DMS 273 treated with DMSO at 0.1 percent for 48 hours (cell line): ENCODE data around the gene CPNE7.
"Not testable (repeated sequence)": the region's sequence is repeated elsewhere in the genome, so short reads cannot be mapped to it uniquely, and the experiment has no call there.

Experiments used
- DNase-seq: peaks from one replicate; lab custom pipeline; 2025; lab: John Stamatoyannopoulos, UW

The CPNE7 gene

GRCh38 chr16:89624777-89625761 lies 49.5 kb downstream of the CPNE7 start:
- DNase-seq, result no peak

GRCh38 chr16:89629827-89630610 lies 54.5 kb downstream of the CPNE7 start:
- DNase-seq, result no peak

- no peak for DNase-seq
These were observed 57.6 kb downstream of the CPNE7 start for GRCh38 chr16:89633064-89633631.

- not testable (repeated sequence) for DNase-seq
These were observed 59.2 kb downstream of the CPNE7 start for GRCh38 chr16:89634463-89635385.

GRCh38 chr16:89636663-89637062 lies 61.1 kb downstream of the CPNE7 start:
- no peak for DNase-seq

GRCh38 chr16:89637379-89637778 lies 61.8 kb downstream of the CPNE7 start:
- no peak for DNase-seq

- DNase-seq, result no peak
These were observed 62.9 kb downstream of the CPNE7 start for GRCh38 chr16:89638455-89638854.

- no peak for DNase-seq
These were observed 63.8 kb downstream of the CPNE7 start for GRCh38 chr16:89639385-89639784.

GRCh38 chr16:89641458-89642119 lies 66.0 kb downstream of the CPNE7 start:
- DNase-seq, result no peak

GRCh38 chr16:89642574-89642973 lies 67.0 kb downstream of the CPNE7 start:
- DNase-seq, result no peak

- no peak for DNase-seq
These were observed 68.3 kb downstream of the CPNE7 start for GRCh38 chr16:89643769-89644300.

GRCh38 chr16:89645122-89645521 lies 69.6 kb downstream of the CPNE7 start:
- no peak for DNase-seq

- DNase-seq, result no peak
These were observed 70.7 kb downstream of the CPNE7 start for GRCh38 chr16:89646270-89646669.
